ENCODE data around the gene CLCNKB.

Gene CLCNKB

GRCh38 chr1:16005597-16005996, 38.0 kb upstream of the CLCNKB start:
- TF ChIP-seq CTCF (IDR thresholded peaks at IDR 0.05; ENCODE audit: low read depth, low read length, missing control alignments) = no peak
- in situ Hi-C loops (cut with HindIII; ENCODE audit: low sequenced_read_pairs) = no loop called here
- DNase-seq (ENCODE audit: low read depth) = no peak
- H3K4me3 ChIP-seq (ENCODE audit: low read depth, low read length) = no peak overlapping the region

DNA sequence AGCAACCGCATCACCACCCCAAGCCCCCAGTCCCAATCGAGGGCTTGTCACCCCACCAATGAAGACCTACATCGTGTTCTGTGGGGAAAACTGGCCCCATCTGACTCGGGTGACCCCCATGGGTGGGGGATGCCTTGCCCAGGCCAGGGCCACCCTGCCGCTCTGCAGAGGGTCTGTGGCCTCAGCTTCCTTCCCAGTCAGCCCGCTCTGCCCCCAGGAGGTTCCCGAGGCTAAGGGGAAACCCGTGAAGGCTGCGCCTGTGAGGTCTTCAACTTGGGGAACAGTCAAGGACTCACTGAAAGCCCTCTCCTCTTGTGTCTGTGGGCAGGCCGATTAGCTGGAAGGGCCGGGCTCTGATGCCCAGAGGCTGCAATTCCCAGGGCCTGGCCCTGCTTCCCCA, 37.6 kb upstream of the CLCNKB start:
- in situ Hi-C loops (cut with HindIII; ENCODE audit: low sequenced_read_pairs) = no loop called here
- no peak overlapping the region for H3K4me3 ChIP-seq (ENCODE audit: low read depth, low read length)
- no peak for TF ChIP-seq CTCF (IDR thresholded peaks at IDR 0.05; ENCODE audit: low read depth, low read length, missing control alignments)
- no peak for DNase-seq (ENCODE audit: low read depth)

GRCh38 chr1:16006552-16007485, 36.8 kb upstream of the CLCNKB start:
- no peak overlapping the region for H3K4me3 ChIP-seq (ENCODE audit: low read depth, low read length)
- in situ Hi-C loops (cut with HindIII; ENCODE audit: low sequenced_read_pairs) = no loop called here
- no peak for DNase-seq (ENCODE audit: low read depth)
- no peak for TF ChIP-seq CTCF (IDR thresholded peaks at IDR 0.05; ENCODE audit: low read depth, low read length, missing control alignments)

- H3K4me3 ChIP-seq (ENCODE audit: low read depth, low read length) = no peak overlapping the region
- in situ Hi-C loops (cut with HindIII; ENCODE audit: low sequenced_read_pairs) = no loop called here
- TF ChIP-seq CTCF (IDR thresholded peaks at IDR 0.05; ENCODE audit: low read depth, low read length, missing control alignments) = no peak
- no peak for DNase-seq (ENCODE audit: low read depth)
Measured at GRCh38 chr1:16007671-16008341, 35.8 kb upstream of the CLCNKB start.

DNA sequence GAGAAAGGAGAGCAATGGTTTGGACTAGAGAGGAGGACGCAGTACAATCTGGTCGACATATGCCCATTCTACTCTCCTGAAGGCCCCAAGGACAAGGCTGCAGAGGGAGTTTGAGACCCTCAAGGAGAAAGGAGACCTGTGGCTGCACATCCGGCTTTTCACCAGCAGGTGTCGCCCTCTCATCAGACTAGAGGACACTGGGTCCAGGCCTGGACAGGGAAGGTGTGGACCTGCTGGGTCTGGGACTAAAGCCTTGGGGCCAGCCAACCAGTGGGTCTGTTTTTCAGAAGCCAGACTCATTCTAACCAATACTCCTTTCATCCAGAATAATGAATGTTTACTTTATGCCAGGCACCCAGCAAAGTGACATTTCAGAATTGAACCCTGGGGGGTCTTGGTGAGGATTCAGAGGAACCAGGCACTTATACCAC, 34.5 kb upstream of the CLCNKB start:
- no peak overlapping the region for H3K4me3 ChIP-seq (ENCODE audit: low read depth, low read length)
- TF ChIP-seq CTCF (IDR thresholded peaks at IDR 0.05; ENCODE audit: low read depth, low read length, missing control alignments) = peak; percentile 94
- in situ Hi-C loops (cut with HindIII; ENCODE audit: low sequenced_read_pairs) = no loop called here
- DNase-seq (ENCODE audit: low read depth) = peak; percentile 64

GRCh38 chr1:16009678-16010077, 33.9 kb upstream of the CLCNKB start:
- TF ChIP-seq CTCF (IDR thresholded peaks at IDR 0.05; ENCODE audit: low read depth, low read length, missing control alignments) = no peak
- in situ Hi-C loops (cut with HindIII; ENCODE audit: low sequenced_read_pairs) = no loop called here
- DNase-seq (ENCODE audit: low read depth) = no peak
- no peak overlapping the region for H3K4me3 ChIP-seq (ENCODE audit: low read depth, low read length)
